Germinal center (tissue), 1 donor: ENCODE measurements around the gene CACNA1E.
"Not testable (repeated sequence)": the region's sequence is repeated elsewhere in the genome, so short reads cannot be mapped to it uniquely, and the experiment has no call there.

Experiments used
- DNase-seq: peaks from one replicate; pipeline ENCODE4 v3.0.0; 2012; ENCODE audit warnings: mixed read lengths, low spot score

CACNA1E gene

DNA sequence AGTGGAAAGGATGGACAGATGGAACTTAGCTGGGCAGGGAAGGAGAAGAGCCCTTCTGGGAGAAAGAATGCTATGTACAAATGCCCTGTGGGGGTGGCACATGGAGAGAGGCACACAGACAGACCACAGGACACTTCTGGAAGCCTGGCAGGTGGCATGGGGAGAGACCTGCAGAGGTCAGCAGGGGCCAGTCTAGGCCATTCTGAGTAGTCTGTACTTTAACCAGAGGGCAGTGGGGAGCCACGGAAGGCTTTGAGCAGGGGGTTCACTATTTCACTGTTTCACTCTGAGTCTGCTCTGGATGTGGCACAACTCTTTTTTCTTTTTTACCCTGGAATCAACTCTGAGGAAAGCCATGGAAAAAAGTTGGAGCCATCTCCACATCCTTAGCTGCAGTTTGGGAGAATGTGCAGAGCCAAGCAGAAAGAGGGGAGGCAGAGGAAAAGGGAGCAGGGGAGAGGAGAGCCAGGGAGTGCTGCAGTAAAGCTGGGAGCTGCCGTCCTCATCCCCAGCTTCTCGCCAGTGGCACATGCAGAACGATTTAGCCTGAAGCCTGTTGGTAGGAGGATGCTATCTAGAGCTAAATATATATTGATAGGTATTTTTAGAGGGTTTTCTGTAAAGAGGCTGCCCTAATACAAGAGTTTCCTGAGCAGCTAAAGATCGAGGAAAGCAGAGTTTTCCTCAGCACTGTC is 34.0 kb downstream of the CACNA1E start:
- no peak for DNase-seq

DNA sequence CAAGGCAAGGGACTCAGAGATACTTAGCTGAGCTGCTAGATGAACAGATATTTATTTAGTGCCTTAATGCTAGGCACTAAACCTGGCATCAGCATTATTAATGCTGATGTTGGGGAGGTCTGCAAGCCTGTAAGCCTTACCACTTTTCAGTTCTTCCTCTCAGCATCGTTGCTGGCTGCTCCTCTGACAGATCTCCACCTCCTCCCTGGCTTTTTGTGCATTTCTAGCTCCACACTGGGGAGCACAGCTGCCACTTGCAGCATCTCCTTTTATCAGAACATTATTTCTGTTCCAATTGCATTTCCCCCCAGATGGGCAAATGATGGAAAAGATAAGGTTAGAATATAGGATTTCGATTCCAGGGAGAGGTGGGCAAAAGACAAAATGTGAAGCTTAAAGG is 34.8 kb downstream of the CACNA1E start:
- DNase-seq, result no peak

DNA sequence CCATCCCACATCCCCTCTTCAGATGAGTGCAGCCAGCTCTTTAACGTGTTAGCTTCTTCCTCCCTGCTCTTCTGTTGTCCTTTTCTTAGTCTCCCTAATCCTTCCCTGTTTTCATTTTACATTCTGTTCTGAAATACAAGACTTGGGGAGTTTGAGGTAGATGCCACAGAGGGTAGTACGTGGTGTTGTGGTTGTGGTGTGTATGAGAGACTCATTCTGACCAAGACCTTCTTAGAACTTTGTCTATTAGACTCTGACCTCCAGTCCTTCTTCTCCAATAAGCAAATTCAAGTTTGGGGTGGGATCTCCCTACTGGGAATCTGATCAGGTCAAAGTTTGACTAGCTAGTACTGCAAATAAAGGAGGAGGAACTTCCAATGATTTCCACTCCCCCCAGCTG is 39.5 kb downstream of the CACNA1E start:
- DNase-seq, result no peak

DNA sequence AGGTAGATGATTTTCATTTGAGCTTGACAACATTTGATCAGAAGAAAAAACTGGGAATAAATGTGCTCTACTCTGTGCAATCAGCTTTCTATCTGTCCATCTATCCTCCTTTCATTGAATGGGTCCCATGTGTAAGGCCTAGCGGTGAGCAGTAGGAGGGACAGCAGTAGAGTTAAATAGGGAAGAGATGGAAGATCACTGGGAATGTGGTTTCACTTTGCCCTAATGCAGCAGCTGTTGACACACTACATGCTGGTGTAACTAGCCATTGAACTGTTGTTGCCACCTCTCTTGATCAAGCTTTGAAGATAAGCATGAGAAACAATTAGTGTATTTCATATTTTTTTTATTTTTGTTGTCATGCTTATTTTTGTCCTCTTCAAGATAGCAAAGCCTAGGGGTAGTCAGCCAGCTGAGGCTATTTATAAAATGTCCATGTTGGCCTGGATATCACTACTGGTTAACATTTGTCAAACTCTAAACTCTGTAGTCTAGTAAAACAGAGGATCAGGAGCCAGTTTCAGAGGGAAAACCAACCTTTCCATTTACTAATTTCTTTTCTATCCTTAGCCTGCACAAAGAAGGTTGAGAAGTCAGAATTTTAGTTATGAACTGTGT is 41.9 kb downstream of the CACNA1E start:
- no peak for DNase-seq

DNA sequence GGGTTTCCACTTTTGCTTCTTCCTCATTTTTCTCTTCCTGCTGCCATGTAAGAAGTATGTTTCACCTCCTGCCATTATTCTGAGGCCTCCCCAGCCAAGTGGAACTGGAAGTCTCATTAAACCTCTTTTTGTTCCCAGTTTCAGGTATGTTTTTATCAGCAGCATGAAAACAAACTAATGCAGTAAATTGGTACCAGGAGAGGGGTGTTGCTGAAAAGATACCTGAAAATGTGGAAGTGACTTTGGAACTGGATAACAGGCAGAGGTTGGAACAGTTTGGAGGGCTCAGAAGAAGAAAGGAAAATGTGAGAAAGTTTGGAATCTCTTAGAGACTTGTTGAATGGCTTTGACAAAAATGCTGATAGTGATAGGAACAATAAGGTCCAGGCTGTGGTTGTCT is 44.9 kb downstream of the CACNA1E start:
- DNase-seq, result not testable (repeated sequence)

DNA sequence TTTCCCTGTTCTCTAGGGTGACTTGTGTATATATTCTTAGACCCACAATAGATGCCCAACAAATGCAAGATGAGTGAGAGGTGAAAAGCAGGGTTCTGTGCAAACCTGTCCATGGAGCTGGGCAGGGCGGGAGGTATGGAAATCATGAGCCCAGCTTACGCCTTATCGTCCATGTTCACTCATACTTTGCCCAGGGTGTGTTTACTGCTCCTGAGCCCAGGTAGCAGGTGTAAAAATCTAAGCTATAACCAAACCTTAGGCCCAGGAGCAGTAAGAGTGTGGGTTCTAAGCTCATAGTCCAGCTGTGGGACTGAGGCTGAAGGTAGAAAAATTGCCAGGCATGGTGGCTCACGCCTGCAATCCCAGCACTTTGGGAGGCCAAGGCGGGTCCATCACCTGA is 48.1 kb downstream of the CACNA1E start:
- DNase-seq, result no peak

DNA sequence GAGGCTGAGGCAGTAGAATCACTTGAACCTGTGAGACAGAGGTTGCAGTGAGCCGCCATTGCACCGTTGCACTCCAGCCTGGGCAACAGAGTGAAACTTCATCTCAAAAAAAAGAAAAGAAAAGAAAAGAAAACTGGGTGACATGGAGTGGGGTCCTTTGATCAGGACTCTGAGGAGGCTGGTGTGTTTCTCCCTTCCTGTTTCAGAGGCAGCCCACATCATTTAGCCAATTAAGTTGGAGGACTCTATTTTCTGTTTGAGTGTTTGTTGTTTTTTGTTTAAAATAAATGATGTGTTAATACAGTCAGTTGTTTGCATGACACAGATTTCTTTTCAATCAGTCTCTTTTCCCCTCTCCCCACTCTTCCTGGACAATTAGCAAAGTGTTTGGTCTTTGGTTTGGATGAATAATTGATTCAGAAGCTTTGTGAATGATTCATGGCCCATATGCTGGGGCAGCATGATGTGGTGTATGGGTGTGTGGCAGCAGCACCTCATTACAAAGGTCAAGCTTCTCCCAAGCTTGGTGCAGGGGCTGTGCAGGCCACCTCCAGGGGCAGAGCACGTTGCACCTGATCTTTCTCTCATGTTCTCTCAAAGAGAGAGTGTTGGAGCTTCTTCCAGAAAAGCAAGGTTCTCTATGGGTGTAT is 48.8 kb downstream of the CACNA1E start:
- DNase-seq, result no peak

DNA sequence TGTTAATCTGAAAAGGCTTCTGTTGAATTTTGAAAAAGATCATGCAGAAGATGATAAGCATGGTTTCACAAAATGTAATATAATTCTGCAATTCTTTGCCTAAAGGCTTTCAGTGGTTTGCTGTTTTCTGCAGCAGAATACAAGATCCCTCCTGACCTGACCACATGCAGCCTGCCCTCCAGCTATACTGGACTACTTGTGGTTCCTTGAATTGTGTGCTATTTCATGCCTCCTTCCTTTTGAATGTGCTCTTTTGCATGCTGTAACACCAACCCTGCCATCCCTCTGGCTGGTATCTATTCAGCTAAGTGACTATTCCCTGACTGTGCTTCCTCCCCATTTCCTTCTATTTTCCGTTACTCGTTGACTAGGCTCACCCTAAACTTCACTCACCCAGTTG is 55.5 kb downstream of the CACNA1E start:
- no peak for DNase-seq

DNA sequence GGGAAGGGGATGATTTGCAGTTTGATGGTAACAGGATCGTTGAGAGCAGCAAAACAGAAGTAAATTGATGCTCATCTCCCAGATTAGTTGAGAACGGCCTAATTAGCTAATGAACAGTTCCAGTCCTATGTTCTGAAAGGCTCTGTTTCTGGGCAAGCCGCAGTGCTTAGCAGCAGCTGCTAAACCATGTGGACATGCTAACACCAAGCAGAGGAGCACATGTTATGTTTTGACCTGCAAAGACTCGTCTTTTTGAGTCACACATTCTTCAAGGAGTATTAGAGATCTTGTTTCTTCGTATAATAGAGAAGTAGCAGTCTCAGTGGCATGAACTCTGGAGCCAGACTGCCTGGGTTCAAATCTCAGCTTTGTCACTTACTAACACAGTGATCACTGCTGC is 58.1 kb downstream of the CACNA1E start:
- DNase-seq, result no peak

DNA sequence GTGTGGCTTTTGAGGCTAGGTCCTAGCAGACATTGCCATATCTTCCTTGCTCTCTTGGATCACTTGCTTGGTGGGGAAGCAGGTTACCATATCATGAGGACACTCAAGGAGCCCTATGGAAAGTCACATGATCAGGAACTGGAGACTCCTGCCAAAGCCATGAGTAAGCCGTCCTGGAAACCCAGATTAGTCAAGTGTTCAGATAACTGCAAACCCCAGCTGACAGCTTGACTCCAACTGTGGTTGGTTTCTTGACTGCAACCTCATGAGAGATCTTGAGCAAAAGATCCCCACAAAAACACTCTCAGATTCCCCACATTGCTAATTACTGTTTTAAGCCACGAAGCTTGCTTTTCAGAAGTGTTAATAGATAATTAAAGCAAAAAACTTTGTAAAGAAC is 58.6 kb downstream of the CACNA1E start:
- DNase-seq, result no peak

DNA sequence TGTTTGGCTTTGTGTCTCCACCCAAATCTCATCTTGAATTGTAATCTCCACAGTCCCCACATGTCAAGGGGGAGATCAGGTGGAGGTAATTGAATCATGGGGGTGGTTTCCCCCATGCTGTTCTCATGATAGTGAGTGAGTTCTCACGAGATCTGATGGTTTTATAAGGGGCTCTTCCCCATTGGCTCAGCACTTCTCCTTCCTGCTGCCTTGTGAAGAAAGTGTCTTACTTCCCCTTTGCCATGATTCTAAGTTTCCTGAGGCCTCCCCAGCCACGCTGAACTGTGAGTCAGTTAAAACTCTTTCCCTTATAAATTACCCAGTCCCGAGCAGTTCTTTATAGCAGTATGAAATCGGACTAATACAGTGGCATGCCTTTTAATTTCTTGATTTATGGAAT is 59.1 kb downstream of the CACNA1E start:
- DNase-seq, result not testable (repeated sequence)

DNA sequence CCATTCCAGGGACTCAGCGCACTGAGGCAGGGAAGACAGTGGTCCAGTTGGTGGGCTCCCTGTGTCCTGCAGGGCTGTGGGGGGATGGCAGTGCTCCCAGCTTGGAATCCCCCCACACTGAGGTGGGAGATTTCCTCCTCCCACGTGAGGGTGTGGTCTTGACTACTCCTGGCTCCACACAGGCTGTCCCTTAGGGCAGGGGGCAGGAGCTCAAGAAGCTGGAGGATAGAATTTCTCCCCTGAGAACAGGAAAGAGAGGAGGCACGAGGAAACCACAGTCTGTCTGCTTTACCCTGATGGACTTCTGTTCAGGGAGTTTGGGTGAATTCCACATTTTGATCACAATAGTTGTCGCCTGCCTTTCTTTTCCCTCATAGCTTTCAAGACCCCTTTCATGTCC is 62.1 kb downstream of the CACNA1E start:
- no peak for DNase-seq

DNA sequence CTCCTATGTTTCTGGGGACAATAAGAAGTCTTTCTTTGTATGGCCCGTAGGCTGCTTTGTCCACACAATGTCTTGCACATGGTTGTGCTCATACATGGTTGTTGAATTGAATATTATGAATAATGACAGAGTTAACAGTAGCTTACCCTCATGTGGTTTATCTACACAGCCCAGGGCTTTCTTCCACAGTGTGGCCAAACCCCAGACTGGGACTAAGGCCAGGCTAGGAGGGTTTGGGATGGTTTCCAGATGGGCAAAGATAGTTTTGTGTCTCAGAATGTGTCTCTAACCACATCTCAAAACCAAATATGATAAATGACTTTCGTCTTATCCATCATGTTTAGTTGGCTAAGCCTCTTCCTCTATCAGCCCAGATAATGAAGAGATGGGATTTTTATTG is 65.2 kb downstream of the CACNA1E start:
- no peak for DNase-seq

DNA sequence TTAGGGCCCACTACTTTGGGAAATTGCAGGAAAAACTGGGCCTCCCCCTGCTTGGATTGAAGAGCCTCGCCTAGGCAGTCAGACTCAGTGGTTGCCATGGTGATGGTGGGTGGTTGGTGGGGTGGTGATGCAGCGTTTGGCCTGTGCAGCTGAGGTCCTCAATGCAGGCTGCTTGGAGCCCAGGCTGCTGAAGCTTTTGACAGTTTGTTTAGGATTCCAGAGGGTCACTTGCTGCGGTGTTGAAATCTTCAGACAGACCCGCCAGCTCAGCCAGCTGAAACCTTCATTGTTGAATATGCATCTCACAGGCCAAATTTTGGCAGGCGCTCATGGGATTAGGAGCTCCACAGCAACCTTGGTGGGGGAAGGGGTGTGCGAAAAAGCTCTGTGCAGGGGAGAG is 67.9 kb downstream of the CACNA1E start:
- DNase-seq, result no peak

DNA sequence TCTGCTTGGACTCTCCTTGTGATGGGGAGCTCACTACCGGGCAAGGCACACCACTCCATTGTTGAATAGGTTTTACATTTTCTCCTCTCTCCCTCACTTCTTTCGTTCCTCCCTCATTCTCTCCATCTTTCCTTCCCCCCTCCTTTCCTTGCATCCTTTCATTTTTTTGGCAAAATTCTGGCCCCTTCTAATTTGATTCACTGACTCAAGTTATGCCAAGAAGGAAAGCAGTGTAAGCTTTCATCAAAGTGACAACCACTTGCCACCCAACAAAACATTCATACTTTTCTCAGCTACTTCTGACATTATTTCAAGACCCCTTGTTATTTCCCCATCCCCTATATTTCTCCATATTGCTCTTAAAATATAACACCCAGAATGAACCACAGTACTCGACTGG is 68.4 kb downstream of the CACNA1E start:
- DNase-seq, result no peak

DNA sequence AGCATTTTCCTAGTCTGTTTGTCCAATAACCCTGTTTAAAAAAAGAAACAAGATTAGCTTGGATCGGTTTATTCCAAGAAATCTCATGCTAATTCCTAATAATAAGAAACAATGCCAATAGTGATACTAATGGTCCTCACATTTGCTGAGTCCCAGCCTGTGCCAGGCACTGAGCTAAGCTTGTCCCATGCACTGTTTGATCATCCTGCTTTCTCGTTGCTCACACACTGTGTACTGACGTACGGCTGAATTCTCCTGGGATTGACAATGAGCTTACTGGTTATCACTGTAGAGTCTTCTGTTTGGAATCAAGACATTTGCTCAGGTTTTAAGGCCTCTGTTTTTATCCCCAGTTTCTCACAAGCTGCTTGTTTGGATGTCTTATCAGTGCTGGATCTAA is 71.1 kb downstream of the CACNA1E start:
- DNase-seq, result no peak

DNA sequence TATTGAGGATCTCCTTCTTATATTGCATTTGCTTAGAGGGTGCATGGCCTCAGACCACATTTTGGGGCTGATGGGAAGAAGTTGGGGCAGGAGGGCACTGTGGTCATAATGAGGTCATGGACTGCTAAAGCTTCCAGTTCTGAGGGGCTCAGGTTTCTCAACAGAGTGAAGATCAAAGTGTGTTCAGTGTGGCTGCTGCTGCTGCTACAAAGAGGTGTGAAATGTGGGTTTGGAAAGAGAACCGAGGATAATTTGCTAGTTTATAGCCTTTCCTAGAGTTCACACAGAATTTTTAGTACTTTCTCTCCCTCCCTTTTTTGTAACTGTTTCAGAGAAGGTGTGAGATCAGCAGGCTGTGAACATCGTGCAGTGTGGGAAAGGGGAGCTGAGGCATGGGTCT is 73.3 kb downstream of the CACNA1E start:
- DNase-seq, result no peak

DNA sequence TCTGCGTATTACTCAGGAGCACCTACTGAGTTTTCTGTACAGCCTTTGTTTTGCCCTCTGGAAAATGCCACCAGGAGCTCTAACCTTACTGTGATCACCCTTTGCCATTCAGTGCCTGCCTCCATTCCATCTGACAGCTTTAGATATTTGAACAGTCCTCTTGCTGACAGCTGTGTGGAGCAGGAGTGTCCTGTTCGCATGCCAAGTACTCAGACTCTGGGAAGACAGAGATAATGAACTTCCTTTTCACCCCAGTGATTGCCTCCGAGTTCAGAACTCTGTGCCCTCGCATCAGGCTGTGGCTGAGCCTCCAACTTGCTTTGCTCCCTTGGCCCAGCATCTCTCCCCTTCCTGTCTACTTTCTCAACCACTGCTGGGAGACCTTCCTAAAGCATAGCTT is 74.0 kb downstream of the CACNA1E start:
- no peak for DNase-seq

DNA sequence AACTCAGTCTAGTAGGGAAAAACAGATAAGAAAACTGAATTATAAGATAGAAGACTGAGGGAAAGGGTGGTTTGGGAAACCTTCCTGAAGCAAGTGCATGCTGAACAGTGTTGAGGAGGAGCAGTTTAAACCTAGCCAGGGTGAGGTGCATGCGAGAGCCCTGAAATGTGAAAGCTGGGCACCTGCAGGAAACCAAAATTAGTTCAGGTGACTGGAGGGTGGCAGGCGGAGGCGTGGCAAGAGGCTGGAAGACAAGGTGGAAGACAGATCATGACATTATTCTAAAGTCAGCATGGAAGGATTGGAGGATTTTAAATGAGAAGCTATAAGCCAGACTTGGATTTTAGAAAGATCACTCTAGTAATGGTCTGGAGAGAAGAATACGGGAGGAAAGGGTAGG is 75.1 kb downstream of the CACNA1E start:
- DNase-seq, result no peak

DNA sequence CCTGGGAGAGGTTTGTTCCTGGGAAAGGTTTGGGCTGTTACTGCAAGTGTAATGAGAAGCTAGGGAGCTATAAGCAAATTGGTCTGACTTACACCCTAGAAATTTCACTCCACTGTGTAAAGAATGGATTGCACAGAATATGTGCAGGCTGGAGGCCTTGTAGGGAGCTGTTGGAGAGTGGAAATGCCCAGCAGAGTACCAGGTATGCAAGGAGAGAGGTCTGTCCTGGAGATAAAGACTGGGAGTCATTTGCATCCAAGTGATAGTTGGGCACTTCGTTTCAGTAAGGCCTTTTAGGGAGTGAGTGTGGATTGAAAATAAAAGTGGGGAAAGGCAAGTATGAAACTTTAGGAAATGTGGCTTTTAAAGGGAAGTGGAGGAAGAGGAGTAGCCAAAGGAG is 75.8 kb downstream of the CACNA1E start:
- no peak for DNase-seq

DNA sequence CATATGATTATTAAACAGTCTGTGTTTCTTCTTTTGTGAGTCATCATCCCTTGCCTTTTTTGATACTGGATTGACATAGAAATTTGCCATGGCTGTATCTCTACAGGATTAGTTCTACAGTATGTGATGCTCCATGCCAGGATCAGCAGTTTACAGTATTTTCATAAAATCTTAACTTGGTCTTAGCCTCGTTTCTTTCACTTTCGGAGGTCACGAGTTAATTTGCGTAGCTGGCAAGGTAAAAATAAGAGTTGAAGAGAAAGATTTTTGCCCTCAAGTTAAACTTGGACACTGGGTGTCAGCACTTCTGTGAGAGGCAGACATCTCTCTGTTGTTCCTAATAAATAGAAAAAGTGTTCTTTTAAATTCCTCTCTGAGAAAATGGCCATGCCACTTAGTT is 79.1 kb downstream of the CACNA1E start:
- no peak for DNase-seq

DNA sequence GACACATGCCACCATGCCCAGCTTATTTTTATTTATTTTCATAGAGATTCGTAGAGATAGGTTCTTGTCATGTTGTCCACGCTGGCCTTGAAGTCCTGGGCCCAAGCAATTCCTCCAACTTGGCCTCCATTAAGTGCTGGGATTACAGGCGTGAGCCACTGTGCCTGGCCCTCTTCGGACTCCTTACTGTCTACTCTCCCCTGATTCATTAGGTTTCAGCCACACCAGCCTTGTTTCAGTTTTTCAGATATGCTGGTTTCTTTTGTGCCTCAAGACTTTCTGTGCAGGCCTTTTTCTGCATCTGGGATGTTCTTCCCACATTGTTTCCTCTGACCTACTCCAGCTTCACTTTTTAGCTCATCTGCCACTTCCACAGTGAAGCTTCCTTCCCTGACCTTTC is 85.4 kb downstream of the CACNA1E start:
- DNase-seq, result no peak

DNA sequence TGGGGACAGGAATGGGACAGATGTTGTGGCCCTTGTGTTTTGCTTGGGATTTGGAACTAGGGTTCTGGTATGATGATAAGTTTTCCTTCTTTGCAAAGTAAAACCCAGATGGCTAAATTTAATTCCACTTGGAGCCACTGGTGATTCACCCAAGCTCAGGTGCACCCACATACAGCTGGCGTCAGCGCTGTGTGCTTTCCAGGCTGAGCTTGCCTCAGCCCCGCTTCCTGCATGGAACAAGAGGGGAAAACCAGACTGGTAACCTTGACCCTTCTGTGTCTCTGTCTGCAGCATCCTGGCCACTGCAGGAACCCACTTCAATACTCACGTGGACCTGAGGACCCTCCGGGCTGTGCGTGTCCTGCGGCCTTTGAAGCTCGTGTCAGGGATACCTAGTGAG is 94.2 kb downstream of the CACNA1E start:
- no peak for DNase-seq

DNA sequence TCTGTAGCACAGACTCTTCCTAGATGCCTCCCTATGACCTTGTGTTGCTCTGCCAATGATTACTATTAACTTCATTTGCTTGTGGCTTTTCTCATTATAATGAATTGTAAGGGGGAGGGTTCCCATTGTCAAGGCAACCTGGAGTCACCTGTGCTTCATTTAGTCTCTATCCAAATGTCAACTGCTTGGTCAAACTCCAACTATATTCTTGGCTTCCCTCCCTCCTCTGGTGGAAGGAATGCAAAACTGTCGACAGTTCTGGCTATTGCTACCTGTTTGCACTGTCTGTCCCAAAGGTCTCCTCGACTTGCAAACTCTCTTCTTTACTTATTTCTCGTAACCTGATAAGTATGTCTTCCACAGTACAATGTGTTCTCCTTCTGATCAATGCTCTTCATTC is 100.3 kb downstream of the CACNA1E start:
- no peak for DNase-seq
